Adipose tissue (tissue), 3 donors: ENCODE results near the gene ITIH3. TPM values are rescaled to one million over a fixed set of nuclear protein-coding genes. Genes with fewer than 3 reads are reported as not detected.

Source experiments
- H3K27ac ChIP-seq: one replicate; pipeline ENCODE4 v1.5.1; 2013; ENCODE audit warnings: low read depth, low read length
- WGBS, 3 donors: extraction: QIAGEN DNeasy Blood & Tissue Kit; methylation state at CpG; one replicate each; pipeline ENCODE4 v1.1.7; 2013; 5-methylcytosine and 5-hydroxymethylcytosine counted together
- polyA plus RNA-seq, 3 donors: library from polyadenylated mRNA; stranded (reverse); fragments of 200-250 nt; gene quantifications; one replicate each; pipeline ENCODE4 v1.2.3, GENCODE V29; 2013
- donor health status: healthy with polysubstance abuse.
- donor health status: Bipolar disorder and iron deficiency.
- donor health status: healthy.

The ITIH3 gene
- polyA plus RNA-seq, 3 donors = 0.53 to 2.9 (median 0.91) TPM

GRCh38 chr3:52791366-52791765 lies 3.2 kb upstream of the ITIH3 start:
- no peak overlapping the region for H3K27ac ChIP-seq
- WGBS, 3 donors = 80 to 85% (median 85%) methylated on average over 12 of the region's 12 CpGs

- WGBS, 3 donors = 74 to 86% (median 83%) methylated on average over 4 of the region's 4 CpGs
- H3K27ac ChIP-seq = no peak overlapping the region
Observed at GRCh38 chr3:52791928-52792327, 2.7 kb upstream of the ITIH3 start.

GRCh38 chr3:52792413-52792812 lies 2.2 kb upstream of the ITIH3 start:
- H3K27ac ChIP-seq = no peak overlapping the region
- WGBS, 3 donors = 73 to 92% (median 89%) methylated on average over 7 of the region's 7 CpGs

GRCh38 chr3:52792961-52793695 lies 1.5 kb upstream of the ITIH3 start:
- 79 to 91% (median 80%) methylated on average over 17 to 18 of the region's 18 CpGs for WGBS, 3 donors
- H3K27ac ChIP-seq = no peak overlapping the region

GRCh38 chr3:52793702-52794611 lies 639 bp upstream of the ITIH3 start:
- no peak overlapping the region for H3K27ac ChIP-seq
- WGBS, 3 donors = 74 to 88% (median 80%) methylated on average over 9 of the region's 9 CpGs

GRCh38 chr3:52795298-52795900 lies 803 bp downstream of the ITIH3 start:
- H3K27ac ChIP-seq = no peak overlapping the region
- WGBS, 3 donors = 55 to 63% (median 56%) methylated on average over 9 of the region's 9 CpGs

GRCh38 chr3:52796411-52796810 lies 1.8 kb downstream of the ITIH3 start:
- WGBS, 3 donors = 93 to 95% (median 95%) methylated on average over 9 of the region's 9 CpGs

GRCh38 chr3:52798376-52798977 lies 3.9 kb downstream of the ITIH3 start:
- 78 to 88% (median 81%) methylated on average over 10 of the region's 10 CpGs for WGBS, 3 donors

More at GRCh38 chr3:52796411-52796810, 1.8 kb downstream of the ITIH3 start:
- no peak overlapping the region for H3K27ac ChIP-seq

GRCh38 chr3:52798978-52799476 lies 4.4 kb downstream of the ITIH3 start:
- whole genome bisulfite sequencing, 3 donors = 58 to 67% (median 66%) methylated on average over 14 of the region's 14 CpGs
- H3K27ac ChIP-seq = no peak overlapping the region

More at GRCh38 chr3:52798376-52798977, 3.9 kb downstream of the ITIH3 start:
- no peak overlapping the region for H3K27ac ChIP-seq

- WGBS, 3 donors = 80 to 85% (median 83%) methylated on average over 7 of the region's 7 CpGs
Observed at GRCh38 chr3:52800079-52800478, 5.5 kb downstream of the ITIH3 start.

GRCh38 chr3:52801839-52802238 lies 7.2 kb downstream of the ITIH3 start:
- no peak overlapping the region for H3K27ac ChIP-seq
- WGBS, 3 donors = 58 to 67% (median 60%) methylated on average over 5 of the region's 5 CpGs

More at GRCh38 chr3:52800079-52800478, 5.5 kb downstream of the ITIH3 start:
- no peak overlapping the region for H3K27ac ChIP-seq

- WGBS, 3 donors = 75 to 85% (median 77%) methylated on average over 19 of the region's 19 CpGs
- H3K27ac ChIP-seq = no peak overlapping the region
Observed at GRCh38 chr3:52805270-52806039, 10.9 kb downstream of the ITIH3 start.

- WGBS, 3 donors = 72 to 81% (median 80%) methylated on average over 2 of the region's 2 CpGs
- H3K27ac ChIP-seq = no peak overlapping the region
Observed at GRCh38 chr3:52809149-52809548, 14.6 kb downstream of the ITIH3 start.

GRCh38 chr3:52809662-52810377 lies 15.2 kb downstream of the ITIH3 start:
- H3K27ac ChIP-seq = no peak overlapping the region
- 43 to 69% (median 48%) methylated on average over 7 of the region's 7 CpGs for WGBS, 3 donors

GRCh38 chr3:52810923-52811322 lies 16.3 kb downstream of the ITIH3 start:
- no peak overlapping the region for H3K27ac ChIP-seq
- WGBS, 3 donors = 88 to 95% (median 93%) methylated on average over 11 of the region's 11 CpGs

- WGBS, 3 donors = 74 to 90% (median 87%) methylated on average over 7 of the region's 7 CpGs
- H3K27ac ChIP-seq = no peak overlapping the region
Observed at GRCh38 chr3:52811452-52812011, 16.9 kb downstream of the ITIH3 start.

- WGBS, 3 donors = 74 to 89% (median 85%) methylated on average over 8 of the region's 8 CpGs
- no peak overlapping the region for H3K27ac ChIP-seq
Observed at GRCh38 chr3:52813810-52814209, 19.2 kb downstream of the ITIH3 start.
